VCaP (cell line): ENCODE measurements around the gene KCNJ5.
A peak's percentile ranks its signal among the peaks of the same experiment; 100 is the strongest.

Experiments
- H3K27ac ChIP-seq: fragments of 450-650 bp; 2 replicates; pipeline ENCODE4 v1.5.1; 2017
- TF ChIP-seq, protein P1 (sequence below): fragments of 450-650 bp; conservative IDR thresholded peaks from 2 replicates; pipeline ENCODE4 v1.5.1; 2017; ENCODE audit warnings: mild to moderate bottlenecking, moderate library complexity

KCNJ5 gene

GRCh38 chr11:128940603-128941002, 49.4 kb downstream of the KCNJ5 start:
- TF ChIP-seq, protein P1, sequence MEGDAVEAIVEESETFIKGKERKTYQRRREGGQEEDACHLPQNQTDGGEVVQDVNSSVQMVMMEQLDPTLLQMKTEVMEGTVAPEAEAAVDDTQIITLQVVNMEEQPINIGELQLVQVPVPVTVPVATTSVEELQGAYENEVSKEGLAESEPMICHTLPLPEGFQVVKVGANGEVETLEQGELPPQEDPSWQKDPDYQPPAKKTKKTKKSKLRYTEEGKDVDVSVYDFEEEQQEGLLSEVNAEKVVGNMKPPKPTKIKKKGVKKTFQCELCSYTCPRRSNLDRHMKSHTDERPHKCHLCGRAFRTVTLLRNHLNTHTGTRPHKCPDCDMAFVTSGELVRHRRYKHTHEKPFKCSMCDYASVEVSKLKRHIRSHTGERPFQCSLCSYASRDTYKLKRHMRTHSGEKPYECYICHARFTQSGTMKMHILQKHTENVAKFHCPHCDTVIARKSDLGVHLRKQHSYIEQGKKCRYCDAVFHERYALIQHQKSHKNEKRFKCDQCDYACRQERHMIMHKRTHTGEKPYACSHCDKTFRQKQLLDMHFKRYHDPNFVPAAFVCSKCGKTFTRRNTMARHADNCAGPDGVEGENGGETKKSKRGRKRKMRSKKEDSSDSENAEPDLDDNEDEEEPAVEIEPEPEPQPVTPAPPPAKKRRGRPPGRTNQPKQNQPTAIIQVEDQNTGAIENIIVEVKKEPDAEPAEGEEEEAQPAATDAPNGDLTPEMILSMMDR: no peak
- H3K27ac ChIP-seq: no peak overlapping the region

DNA sequence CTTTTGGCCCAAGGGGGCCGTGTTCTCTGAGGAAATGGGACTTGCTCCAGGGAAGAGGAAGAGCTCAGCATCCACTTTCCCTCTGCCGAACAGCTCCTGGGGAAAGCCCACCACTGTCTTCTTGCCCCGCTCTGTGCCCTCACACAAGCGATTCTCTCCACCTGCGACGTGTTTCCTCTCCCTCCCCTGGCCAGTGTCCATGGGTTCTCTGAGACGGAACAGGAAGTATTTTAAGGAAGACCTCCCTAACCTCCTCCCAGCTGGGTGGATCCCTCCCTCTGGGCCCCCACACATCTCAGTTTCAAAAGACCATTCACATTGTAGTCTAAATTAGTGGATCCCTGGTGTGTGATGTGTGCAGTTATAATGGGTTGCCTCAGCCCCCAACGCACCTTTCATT, 50.0 kb downstream of the KCNJ5 start:
- TF ChIP-seq, protein P1: no peak
- no peak overlapping the region for H3K27ac ChIP-seq

DNA sequence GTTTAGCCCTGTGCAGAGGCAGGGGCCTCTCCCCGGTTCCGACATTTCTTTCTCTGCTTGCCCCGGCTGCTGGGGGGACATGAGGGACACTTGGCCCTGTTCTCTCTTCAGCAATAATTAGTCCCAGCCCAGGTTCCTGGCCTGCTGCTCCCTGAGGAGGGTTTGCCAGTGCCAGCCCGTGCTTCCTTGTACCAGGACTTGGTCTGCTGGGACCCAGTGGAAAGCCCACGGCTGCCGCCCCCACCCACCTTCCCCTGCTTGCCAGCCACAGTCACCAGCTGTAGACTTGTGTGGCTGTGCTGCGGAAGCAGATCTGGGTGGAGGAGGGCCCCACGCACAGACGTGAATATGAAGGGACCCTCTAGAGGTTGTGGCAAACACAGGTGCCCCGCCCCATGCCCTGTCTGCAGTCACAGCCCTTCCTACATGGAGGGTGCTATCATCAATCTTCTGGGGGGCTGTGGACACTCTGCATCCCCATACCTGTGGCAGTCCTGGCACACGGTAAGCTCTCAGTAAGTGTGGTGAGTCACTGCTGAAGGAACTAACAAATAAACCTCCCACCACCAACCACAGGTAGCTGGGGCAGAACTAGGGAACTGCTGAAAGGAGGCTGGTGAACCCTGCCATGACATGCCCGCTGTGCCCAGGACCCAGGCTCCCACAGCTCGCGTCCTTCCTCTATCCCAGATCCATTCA, 50.6 kb downstream of the KCNJ5 start:
- TF ChIP-seq, protein P1: no peak
- no peak overlapping the region for H3K27ac ChIP-seq

- TF ChIP-seq, protein P1: no peak
Measured at GRCh38 chr11:128942272-128942612, 51.1 kb downstream of the KCNJ5 start.

GRCh38 chr11:128942817-128943427, 51.8 kb downstream of the KCNJ5 start, which contains the start of gene TP53AIP1:
Gene TP53AIP1 (minus strand): TSS chr11:128942871. CDS start chr11:128937818, 5,053 bp downstream.
- no peak within 1 kb of the TSS for H3K27ac ChIP-seq
- TF ChIP-seq, protein P1: no peak

More at GRCh38 chr11:128942272-128942612, 51.1 kb downstream of the KCNJ5 start:
- H3K27ac ChIP-seq: no peak overlapping the region

GRCh38 chr11:128943428-128943976, 52.3 kb downstream of the KCNJ5 start:
- no peak overlapping the region for H3K27ac ChIP-seq
- TF ChIP-seq, protein P1: no peak

- H3K27ac ChIP-seq: peak overlapping the region; percentile 0; the same call in 1 of the 2 replicates
- TF ChIP-seq, protein P1: no peak
Measured at GRCh38 chr11:128946648-128947047, 55.5 kb downstream of the KCNJ5 start.
